Tibial nerve (tissue), 4 donors: ENCODE results near the gene GALM.

Source experiments
- CTCF ChIP-seq, 5 experiments: fragments of 200-600 bp in 3 of 5; fragments of 450-650 bp in 2 of 5; sonication (generic) in 3 of 5; IDR thresholded peaks; one replicate each; pipeline ENCODE4 v1.5.1; 2016 to 2019; ENCODE audit warnings: antibody characterized with exemption in 5 of 5, mild to moderate bottlenecking in 3 of 5, moderate library complexity in 2 of 5
- EP300 ChIP-seq, 2 donors: sonication (generic); formaldehyde crosslinking; IDR thresholded peaks; one replicate each; pipeline ENCODE4 v1.6.1; 2017; ENCODE audit warnings: antibody characterized with exemption in 2 of 2, mild to moderate bottlenecking in 1 of 2
- POLR2A ChIP-seq, 2 donors: fragments of 450-650 bp; IDR thresholded peaks; one replicate each; pipeline ENCODE4 v1.6.1; 2017; ENCODE audit warnings: antibody characterized with exemption in 2 of 2, mild to moderate bottlenecking in 2 of 2, moderate library complexity in 2 of 2

GRCh38 chr2:38691994-38692393 is 26.1 kb downstream of the GALM start:
- TF ChIP-seq CTCF (IDR thresholded peaks at IDR 0.05) (no peak), EP300 (IDR thresholded peaks at IDR 0.05) (no peak), POLR2A (IDR thresholded peaks at IDR 0.05) (no peak)
